Measurements from ENCODE around the gene HSPB2.

- TF ChIP-seq EZH2phosphoT487 (IDR thresholded peaks at IDR 0.05; ENCODE audit: borderline replicate concordance): no peak
- no peak for TF ChIP-seq CTCF (IDR thresholded peaks at IDR 0.05 in 2 of 3, conservative IDR thresholded peaks at IDR 0.05 in 1 of 3; ENCODE audit: borderline replicate concordance in 1 of 3, insufficient read depth in 1 of 3, low read depth in 2 of 3, low read length in 2 of 3)
- no peak for TF ChIP-seq POLR2A (IDR thresholded peaks at IDR 0.05; ENCODE audit: borderline replicate concordance, extremely low read depth, insufficient read depth, insufficient read length)
- TF ChIP-seq CEBPB (IDR thresholded peaks at IDR 0.05; ENCODE audit: low read depth): no peak
- TF ChIP-seq JUND (IDR thresholded peaks at IDR 0.05): no peak
Observed at GRCh38 chr11:111960916-111961315, 48.4 kb downstream of the HSPB2 start.
